ENCODE data around the gene BDH2.

GRCh38 chr4:103046416-103047290, 53.0 kb downstream of the BDH2 start:
- TF ChIP-seq, protein P1, sequence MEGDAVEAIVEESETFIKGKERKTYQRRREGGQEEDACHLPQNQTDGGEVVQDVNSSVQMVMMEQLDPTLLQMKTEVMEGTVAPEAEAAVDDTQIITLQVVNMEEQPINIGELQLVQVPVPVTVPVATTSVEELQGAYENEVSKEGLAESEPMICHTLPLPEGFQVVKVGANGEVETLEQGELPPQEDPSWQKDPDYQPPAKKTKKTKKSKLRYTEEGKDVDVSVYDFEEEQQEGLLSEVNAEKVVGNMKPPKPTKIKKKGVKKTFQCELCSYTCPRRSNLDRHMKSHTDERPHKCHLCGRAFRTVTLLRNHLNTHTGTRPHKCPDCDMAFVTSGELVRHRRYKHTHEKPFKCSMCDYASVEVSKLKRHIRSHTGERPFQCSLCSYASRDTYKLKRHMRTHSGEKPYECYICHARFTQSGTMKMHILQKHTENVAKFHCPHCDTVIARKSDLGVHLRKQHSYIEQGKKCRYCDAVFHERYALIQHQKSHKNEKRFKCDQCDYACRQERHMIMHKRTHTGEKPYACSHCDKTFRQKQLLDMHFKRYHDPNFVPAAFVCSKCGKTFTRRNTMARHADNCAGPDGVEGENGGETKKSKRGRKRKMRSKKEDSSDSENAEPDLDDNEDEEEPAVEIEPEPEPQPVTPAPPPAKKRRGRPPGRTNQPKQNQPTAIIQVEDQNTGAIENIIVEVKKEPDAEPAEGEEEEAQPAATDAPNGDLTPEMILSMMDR (IDR thresholded peaks at IDR 0.05) = peak in 1 of 3 experiments; percentile 49
- TF ChIP-seq POLR2AphosphoS5 (IDR thresholded peaks at IDR 0.05; ENCODE audit: insufficient read depth in 1 of 2, low read depth in 1 of 2) = no peak

Data from vagina (tissue), 2 donors.